ENCODE results near the gene ITGB2.

Gene ITGB2

DNA sequence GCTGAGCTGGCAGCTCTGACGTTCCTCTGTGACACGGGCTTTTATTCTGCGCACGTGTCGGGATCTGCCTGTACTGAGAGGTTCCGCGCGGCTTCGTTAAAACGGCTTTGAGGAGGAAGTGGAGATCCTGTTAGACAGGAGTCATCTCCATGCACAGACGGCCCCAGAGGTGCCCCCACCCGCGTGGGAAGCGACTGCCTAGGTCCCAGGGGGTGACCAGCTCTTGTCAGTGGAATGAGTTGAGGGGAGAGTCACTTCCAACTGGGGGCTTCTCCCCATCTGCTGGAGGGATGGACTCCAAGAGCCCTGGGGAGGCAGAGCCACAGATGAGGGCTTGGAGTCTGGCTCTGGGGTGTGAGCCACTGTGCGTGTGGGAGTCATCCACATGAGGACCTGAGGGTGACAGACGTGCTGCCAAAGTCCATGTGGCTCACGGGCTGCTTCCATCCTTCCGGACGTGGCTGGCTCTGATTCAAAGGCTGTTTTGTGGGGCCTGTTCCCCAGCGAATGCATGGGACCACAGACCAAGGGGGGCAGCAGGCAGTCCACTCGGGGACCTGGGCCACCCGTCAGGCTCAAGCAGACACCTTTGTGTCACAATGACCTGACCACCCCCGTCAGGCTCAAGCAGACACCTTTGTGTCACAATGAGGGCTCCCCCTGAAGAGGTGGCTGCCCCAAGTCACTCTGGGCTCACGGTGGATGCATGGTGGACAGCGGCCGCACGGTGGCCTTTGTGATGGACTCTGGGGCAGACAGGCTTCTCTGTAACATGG lies 74.0 kb downstream of the ITGB2 start:
- DNase-seq (ENCODE audit: low read depth in 2 of 2): peak; percentile 27 to 37

GRCh38 chr21:44846224-44846484 lies 74.5 kb downstream of the ITGB2 start:
- DNase-seq (ENCODE audit: low read depth in 2 of 2): no peak

GRCh38 chr21:44845418-44846223 lies 75.1 kb downstream of the ITGB2 start:
- peak; percentile 36 to 68 for DNase-seq (ENCODE audit: low read depth in 2 of 2)

DNA sequence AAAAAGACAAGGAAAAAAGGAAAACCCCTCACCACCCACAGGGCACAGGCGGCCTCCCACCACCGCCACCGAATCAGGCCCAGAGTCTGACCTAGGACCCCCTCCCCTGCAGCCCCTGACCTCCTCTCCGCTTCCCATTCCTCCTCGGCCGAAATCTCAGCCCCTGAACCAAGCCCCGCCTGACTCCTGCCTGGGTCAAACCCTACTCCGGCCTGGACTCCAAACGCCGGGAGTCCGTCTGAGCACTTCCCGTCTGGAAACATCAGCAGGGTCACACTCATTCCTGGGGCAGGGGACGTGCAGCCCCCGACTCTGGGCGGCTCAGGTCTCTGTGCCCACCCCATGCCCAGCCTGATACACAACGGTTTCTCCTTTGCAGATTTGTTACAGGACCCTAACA lies 76.4 kb downstream of the ITGB2 start:
- no peak for DNase-seq (ENCODE audit: low read depth in 2 of 2)

- no peak for DNase-seq (ENCODE audit: low read depth in 2 of 2)
Observed at GRCh38 chr21:44842721-44843445, 77.8 kb downstream of the ITGB2 start.

DNA sequence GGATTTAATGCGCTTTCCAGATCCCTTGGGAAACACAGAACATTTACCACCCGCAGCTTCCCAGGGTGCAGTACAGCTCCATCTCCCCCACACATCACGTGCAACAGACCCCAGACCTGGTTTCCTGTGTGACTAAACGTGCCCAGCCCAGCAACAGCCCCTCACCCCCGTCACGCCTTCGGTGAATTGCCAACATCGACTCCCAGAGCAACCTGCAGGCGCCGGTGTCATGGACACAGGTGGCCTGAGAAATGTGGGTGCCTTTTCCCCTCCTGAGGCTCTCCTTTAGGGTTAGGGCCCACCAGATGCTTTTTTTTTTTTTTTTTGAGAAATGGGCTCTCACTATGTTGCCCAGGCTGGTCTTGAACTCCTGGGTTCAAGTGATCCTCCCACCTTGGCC lies 78.6 kb downstream of the ITGB2 start:
- no peak for DNase-seq (ENCODE audit: low read depth in 2 of 2)

DNA sequence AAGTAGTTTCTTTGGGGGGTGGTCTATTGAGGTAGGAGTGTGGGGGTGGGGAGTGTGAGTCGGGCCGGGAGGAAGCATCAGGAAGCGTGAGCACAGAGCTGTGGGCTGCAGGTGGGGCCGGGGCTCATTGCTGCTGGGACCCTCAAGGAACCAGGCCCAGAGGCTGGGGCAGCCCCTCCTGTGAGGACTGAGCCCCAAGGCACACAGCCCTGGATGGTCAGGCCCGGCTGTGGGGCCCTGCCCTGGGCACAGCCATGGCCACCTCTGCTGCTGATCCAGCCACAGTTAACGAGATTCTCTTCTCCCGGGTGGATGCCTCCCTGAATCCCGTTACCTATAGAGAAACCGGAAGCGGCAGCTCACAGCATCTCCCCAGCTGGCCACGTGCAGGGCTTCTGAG lies 79.9 kb downstream of the ITGB2 start:
- DNase-seq (ENCODE audit: low read depth in 2 of 2): no peak

- DNase-seq (ENCODE audit: low read depth in 2 of 2): no peak
Observed at GRCh38 chr21:44838951-44839350, 81.7 kb downstream of the ITGB2 start.

GRCh38 chr21:44838039-44838895 lies 82.4 kb downstream of the ITGB2 start:
- DNase-seq (ENCODE audit: low read depth in 2 of 2): no peak

DNA sequence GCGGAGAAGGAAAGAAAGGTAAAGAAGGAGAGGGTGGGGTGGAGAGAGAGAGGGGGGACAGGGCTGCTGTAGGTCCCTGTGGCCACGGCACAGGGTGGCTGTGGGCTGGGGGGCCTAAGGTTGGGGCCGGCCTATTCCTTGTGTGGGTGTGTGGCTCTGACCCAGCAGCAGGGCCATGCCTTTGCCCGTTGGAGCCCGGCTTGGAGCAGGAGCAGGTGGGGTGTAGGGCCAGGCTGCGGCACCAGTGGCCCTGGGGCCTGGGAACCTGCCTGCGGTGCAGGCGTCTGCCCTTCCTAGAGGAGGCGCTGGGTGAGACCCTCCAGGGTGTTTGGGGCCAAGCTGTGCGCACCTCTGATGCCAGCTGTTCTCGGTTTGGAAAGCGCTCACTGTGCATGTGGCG lies 83.2 kb downstream of the ITGB2 start:
- no peak for DNase-seq (ENCODE audit: low read depth in 2 of 2)

DNA sequence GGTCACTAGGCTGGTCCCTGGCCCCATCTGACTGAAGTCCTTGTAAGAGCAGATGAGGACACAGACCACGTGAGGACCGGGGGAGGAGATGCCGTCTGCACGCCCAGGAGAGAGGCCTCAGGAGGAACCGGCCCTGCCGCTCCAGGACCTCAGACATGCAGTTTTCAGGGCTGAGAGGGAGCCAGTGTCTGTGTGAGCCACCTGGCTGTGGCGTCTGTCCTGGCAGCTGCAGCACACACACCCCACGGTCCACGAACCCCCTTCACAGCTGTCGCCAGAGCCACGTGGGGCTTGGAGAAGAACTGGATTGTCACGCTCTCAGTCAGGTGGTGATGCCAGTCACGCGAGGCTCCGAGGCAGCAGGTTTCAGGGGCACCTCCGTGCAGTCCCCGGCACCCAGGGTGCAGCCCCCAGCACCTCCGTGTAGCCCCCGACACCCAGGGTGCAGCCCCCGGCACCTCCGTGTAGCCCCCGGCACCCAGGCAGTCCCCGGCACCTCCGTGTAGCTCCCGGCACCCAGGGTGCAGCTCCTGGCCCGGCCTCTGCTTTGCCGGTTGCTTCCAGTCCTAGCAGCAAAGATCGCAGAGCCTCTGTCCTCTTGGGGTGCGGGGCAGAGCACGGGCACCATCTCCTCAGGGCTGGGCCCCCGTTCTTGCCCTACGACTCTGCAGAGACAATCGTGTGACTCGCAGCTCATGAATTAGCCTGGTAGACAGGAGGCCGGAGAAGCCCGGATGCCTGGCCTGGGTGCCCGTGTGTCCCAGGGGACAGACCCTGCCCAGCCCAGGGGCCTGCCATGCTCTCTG lies 83.8 kb downstream of the ITGB2 start:
- DNase-seq (ENCODE audit: low read depth in 2 of 2): no peak

DNA sequence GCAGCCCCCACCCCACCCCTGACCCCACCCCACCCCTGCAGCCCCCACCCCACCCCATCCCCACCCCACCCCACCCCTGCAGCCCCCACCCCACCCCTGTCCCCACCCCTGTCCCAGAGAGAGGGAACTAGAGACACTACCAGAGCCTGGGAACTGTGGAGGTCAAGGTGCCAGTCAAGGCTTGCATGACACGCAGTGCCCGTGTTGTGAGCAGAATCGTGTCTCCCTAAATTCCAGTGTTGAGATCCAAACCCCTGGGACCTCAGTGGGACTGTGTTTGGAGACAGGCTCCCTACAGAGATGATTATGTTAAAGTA lies 84.4 kb downstream of the ITGB2 start:
- no peak for DNase-seq (ENCODE audit: low read depth in 2 of 2)

Data from stimulated activated CD4-positive, alpha-beta T cell treated with anti-CD3 and anti-CD28 coated beads, Interleukin-12 subunit alpha, Interleukin-12 subunit beta, amount 100 ng/mL, for 24 hours (primary cell).